GM21390 (cell line): ENCODE measurements around the gene FAAH.
"Not testable (repeated sequence)": the region's sequence is repeated elsewhere in the genome, so short reads cannot be mapped to it uniquely, and the experiment has no call there.

ENCODE experiments used
- ATAC-seq: cut with Tn5 transposase; IDR thresholded peaks from one replicate; pipeline ENCODE4 v1.9.1; 2021; ENCODE audit not compliant: unreplicated experiment

The FAAH gene

DNA sequence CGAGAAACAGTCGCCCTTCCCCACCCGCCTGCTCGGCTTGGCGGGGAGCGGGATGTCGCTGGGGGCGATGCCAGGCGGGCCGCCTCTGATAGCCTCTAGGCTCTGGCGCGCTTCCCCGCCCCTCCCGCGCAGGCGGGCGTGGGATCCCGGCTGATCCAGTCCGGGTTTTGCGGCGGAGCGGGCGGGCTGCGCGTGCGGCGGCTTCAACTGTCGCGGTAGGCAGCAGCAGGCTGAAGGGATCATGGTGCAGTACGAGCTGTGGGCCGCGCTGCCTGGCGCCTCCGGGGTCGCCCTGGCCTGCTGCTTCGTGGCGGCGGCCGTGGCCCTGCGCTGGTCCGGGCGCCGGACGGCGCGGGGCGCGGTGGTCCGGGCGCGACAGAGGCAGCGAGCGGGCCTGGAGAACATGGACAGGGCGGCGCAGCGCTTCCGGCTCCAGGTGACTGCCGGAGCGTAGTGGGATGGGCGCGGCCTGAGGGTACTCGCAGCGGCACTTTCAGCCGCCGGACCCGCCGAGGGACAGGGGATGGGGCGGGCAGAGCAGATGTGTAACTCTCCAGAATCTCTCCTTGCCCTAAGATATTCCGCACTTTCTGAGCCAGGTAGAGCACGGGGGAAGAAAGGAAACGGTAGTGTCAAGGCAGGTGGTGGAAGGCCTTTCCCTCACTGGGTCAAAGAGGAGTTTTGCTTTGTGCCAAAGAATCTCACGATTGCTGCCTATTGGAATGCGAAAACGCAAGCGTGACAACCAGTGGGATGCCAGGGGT lies at the start of gene FAAH:
FAAH (plus strand) TSS at position 210 of the 764 bp plus-strand sequence; CDS start at position 242, 32 bp downstream.
- no peak for ATAC-seq

DNA sequence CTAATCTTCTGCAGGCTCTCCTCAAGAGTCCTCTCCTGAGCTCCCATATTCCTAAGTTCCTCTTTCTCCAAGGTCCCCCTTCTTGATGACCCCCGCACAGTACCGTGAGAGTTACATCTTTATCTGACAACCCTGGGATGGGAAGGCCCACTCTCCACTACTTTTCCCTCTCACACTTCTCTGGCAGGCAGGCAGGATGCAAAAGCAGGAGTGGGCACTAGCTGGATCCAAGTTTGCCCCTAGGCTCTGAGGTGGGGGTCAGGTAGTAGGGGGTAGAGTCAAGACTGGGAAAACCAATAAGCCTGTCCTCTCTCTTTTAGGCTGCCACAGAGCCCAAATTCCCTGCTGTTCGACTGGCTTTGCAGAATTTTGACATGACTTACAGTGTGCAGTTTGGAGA lies 49.6 kb upstream of the FAAH start:
- no peak for ATAC-seq

DNA sequence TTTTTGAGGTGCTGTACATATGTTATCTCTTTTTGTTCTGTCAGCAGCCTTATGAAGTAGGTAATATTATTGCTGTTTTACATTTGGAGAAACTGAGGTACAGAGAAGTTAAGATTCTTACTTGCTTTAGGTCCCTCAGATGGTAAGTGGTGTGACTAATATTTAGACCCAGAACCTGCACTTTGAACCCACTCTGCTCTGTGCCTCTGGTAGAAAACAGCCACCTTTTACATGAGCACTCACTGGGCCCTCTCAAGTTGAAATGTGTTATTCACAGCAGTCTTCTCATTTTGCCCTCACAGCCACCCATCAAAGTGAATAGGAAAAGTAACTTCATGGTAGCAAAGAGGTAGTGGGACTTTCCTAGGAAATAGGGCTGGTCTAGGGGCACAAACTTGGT lies 48.8 kb upstream of the FAAH start:
- ATAC-seq = no peak

DNA sequence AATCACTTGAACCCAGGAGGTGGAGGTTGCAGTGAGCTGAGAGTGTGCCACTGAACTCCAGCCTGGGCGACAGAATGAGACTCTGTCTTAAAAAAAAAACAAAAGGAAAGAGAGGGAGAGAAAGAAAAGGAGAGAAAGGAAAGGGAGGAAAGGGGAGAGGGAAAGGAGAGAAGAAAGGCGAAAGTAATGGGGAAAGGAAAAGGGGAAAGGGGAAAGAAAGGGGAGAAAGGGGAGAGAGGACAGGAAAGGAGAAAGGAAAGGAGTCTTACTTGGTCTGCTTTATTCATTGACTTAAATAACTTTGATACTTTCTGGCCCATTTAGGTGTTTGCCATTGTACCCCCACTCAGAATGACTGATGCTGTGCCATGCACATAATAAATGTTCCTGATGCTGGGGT lies 41.8 kb upstream of the FAAH start:
- ATAC-seq = no peak

DNA sequence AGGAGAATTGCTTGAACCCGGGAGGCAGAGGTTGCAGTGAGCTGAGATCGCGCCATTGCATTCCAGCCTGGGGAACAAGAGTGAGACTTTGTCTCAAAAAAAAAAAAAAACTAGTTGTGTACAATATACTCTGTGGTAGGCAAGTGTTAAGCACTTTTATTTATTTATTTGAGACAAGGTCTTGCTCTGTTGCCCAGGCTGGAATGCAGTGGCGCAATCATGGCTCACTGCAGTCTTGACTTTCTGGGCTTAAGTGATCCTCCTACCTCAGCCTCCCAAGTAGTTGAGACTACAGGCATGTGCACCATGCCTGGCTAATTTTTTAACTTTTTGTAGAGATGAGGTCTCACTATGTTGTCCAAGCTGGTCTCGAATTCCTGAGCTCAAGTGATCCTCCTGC lies 38.2 kb upstream of the FAAH start:
- not testable (repeated sequence) for ATAC-seq

DNA sequence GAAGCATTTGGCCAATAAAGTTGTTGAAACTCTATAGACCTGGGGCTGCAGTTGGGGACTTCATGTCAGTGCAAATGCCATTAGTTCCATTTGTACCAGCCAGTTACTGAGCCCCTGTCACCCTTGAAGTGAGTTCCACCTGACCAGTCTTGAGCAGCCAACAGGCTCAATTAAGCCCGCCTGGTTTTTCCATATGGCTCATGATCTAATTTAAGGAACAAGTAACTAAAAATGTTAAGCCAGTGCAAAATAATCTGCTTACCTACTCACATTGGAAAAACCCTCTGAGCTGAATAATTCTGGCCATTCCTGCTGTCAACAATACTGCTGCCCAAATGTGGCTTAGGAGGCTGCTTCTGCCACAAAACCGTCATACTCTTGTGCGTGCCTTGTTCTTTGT lies 32.0 kb upstream of the FAAH start:
- ATAC-seq = no peak

DNA sequence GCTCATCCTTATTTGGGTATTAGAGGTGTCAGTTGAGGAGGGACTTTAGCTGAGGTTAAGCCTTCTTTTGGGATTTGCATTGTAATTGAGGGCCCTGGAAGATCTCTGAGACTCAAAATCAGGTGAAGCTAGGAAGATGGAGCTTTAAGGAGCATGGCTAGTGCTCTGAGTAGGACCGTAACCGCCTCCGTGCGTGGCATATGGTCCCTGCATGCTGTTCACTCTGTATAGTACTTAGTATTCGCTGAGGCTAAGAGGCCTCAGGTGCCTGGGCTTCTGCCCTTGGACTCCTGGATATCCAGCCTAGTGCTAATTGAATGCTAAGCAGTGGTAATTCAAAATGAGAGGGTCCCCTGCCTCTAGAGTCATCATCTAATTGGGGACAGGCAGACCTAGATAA lies 31.0 kb upstream of the FAAH start:
- no peak for ATAC-seq

DNA sequence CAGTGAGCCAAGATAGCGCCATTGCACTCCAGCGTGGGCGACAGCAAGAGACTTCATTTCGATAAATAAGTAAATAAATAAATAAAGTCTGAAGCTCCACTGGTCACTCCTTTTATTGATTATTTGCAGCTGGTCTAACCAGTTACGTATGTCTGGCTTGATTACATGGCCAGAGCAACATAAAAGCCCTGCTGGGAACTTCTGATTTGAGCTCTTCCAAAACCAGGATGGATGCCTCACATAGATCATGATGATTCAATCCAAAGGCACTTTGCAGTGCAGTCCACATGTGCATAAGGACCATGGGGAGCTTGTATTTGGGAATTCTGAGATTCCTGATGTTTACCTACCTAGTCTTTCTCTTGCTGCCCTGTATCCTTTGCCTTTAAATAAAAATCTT lies 29.5 kb upstream of the FAAH start:
- ATAC-seq = no peak

DNA sequence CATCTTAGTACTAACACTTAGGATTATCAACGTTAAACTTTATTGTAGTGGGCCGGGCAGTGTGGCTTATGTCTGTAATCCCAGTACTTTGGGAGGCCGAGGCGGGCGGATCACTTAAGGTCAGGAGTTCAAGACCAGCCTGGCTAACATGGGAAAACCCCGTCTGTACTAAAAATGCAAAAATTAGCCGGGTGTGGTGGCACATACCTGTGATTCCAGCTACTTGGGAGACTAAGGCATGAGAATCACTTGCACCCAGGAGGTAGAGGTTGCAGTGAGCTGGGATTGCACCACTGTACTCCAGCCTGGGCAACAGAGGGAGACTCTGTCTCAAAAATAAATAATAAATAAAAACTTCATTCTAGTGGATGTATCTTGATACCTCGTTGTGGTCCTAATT lies 28.3 kb upstream of the FAAH start:
- not testable (repeated sequence) for ATAC-seq

DNA sequence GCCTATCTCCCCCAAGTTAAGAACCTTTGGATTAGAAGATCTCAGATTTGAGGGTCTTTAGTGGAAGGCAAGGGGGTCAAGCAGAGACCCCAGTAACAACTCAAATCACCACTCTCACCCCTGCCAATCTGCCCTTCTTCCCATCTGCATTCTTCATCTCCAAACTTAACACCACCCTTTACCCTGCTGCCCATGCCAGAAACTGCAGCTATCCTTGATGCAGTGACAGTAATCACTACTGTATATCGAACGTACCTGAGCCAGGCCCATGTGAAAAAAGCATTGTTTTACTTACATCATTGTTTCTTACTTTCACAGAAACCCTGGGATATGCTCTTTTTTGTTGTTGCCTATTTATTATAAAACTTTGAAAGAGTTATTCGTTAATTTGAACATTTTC lies 27.0 kb upstream of the FAAH start:
- no peak for ATAC-seq

DNA sequence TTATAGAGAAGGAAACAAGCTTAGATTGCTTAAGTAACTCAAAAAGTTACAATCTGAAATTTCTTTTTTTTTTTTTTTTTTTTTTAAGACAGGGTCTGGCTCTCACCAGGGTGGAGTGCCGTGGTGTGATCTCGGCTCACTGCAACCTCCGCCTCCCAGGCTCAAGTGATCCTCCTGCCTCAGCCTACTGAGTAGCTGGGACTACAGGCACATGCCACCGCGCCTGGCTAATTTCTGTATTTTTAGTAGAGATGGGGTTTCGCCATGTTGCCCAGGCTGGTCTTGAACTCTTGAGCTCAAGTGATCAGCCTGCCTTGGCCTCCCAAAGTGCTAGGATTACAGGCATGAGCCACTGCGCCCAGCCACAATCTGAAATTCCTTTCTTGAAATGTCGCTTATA lies 26.4 kb upstream of the FAAH start:
- not testable (repeated sequence) for ATAC-seq

DNA sequence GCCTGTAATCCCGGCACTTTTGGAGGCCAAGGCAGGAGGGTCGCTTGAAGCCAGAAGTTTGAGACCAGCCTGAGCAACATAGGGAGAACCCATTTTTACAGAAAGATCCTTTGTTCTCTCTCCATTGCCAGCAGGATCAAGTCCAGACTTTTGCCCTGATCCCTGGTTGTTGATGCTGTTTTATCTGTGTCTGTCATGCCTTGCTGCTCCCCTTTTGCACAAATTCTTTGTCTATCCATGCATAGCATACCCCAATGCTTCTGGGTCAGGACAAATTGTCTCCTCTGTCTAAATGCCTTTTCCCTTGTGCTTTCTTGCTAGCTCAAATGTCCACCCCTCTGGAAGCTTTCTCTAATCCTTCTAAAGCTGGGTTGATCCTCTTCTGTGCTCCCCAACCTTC lies 25.3 kb upstream of the FAAH start:
- no peak for ATAC-seq

DNA sequence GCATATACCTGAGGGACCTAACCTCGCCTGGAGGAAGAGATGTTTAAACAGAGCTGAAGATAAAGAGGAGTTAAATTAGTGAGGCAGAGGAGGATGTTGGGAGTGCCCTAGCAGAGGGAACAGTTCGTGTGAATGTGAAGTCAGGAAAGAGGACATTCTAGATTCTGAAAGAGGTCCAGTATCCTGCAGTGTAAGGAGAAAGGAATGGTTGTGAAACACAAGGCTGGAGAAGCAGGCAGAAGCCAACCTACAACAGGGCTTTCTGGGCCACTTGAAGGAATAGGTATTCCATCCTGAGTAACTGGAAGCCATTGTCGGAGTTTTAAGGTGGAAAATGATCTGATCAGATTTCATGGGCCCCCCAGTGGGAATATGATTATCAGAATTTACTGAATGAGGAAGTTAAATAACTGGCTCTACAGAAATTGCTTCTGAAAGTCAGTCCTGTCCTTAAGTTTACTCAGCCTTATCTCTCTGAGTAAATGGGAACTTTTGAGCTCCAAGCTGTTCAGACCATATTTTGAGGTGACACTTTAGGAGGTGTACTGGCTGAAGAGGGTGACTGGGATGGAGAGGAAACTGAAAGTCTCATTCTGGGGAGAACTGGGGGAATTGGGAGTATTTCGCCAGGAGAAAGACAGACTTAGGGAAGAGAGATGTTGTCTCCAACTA lies 24.4 kb upstream of the FAAH start:
- peak; percentile 20 for ATAC-seq

DNA sequence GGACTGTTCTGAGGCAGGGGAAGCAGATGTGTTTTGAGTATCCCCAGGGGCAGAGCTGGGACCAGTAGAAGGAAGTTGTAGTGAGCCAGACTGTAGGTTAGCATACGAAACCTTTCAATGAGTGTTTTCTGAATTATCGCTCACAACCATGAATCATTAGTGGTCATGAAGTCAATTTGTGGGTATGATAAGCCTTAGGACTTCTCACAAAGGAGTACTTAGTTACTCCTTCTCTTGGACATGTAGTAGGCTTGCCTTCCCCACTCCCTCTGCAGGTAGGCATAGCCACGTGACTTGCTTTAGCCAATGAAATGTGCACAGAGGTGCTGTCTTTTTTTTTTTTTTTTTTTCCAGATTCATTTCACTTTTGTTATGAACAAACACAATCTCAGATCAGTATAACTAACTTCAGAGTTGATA lies 23.9 kb upstream of the FAAH start:
- peak; percentile 47 for ATAC-seq

DNA sequence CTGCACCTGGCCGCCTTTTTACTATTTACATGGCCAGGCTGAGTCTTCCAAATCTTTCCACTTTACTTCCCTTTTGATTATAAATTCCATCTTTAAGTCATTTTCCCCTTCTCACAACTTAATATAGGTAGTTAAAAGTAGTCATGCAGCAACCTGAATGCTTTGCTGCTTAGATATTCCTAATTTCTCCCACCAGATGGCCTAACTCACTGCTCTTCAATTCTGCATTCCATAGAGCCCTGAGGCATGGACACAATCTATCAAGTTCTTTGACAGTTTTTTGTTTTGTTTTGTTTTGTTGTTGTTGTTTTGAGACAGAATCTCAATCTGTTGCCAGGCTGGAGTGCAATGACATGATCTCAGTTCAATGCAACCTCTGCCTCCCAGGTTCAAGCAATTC lies 21.7 kb upstream of the FAAH start:
- no peak for ATAC-seq

DNA sequence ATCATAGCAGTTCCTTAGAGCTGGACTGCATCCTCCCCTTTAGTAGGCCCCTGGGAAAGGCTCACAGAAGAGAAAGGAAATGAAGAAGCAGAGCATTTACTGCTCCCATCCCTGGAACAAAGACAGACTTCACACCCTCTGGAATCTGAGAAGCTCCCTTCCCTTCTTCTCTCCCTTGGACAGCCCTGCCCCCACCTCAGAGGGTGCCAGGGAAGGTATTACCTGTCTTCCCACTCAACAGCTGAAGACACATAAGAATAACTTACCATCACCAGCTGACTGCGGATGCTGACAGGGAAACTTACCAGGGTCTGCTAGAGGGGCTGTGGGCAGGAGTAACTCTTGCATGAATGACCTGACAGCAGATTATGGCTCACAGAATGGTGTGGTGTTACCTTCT lies 14.1 kb upstream of the FAAH start:
- no peak for ATAC-seq

DNA sequence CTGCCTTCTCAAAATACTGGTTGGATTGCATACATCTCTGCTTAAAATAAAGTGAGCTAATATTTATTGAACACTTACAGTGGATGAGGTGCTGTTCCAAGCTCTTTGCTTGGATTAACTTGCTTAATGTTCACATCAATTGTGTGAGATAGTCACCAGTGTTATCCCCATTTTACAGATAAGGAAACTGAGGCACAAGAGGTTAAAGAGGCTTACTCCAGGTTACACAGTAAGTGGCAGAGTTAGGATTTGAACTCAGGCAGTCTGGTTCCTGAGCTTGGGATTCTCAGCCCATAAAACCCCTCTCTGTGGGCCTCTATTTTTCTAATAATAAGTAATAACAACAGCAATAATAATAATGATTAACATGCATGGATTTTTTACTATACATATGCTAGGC lies 13.6 kb upstream of the FAAH start:
- ATAC-seq = no peak

DNA sequence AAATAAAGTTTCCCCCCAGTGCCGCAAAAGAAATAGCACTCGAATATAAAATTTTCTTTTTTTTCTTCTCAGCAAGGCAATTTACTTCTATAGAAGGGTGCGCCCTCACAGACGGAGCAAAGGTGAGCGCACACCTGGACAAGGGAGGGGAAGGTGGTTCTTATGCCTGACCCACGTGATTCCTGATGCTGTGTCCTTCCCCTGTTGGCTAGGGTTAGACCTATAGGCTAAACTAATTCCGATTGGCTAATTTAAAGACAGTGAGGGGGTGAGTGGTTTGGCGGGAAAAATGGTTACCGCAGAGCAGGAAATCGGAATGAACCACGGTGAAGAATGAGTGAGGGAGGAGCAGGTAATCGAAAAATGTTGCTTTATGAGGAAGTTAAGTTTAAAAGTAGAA lies 607 bp upstream of the FAAH start:
- ATAC-seq = no peak

DNA sequence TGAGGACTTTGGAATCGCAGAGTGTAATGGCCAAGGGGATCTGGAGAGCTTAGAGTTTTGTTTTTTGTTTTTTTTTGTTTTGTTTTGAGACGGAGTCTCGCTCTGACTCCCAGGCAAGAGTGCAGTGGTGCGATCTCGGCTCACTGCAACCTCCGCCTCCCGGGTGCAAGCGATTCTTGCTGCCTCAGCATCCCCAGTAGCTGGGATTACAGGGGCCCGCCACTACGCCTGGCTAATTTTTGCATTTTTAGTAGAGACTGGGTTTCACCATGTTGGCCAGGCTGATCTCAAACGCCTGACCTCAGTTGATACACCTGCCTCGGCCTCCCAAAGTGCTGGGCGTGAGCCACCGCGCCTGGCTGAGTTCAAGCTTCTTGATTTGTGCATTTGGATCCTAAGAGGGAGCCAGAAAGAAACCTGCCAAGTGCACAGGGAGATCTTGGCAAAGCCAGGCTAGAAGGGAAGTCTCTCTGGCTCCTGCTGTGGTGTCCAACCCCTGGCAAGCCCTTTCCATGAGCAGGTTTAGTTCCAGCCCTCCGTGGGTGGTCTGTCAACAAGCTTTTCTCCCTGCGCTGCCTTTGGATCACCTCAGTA lies 852 bp downstream of the FAAH start:
- no peak for ATAC-seq

DNA sequence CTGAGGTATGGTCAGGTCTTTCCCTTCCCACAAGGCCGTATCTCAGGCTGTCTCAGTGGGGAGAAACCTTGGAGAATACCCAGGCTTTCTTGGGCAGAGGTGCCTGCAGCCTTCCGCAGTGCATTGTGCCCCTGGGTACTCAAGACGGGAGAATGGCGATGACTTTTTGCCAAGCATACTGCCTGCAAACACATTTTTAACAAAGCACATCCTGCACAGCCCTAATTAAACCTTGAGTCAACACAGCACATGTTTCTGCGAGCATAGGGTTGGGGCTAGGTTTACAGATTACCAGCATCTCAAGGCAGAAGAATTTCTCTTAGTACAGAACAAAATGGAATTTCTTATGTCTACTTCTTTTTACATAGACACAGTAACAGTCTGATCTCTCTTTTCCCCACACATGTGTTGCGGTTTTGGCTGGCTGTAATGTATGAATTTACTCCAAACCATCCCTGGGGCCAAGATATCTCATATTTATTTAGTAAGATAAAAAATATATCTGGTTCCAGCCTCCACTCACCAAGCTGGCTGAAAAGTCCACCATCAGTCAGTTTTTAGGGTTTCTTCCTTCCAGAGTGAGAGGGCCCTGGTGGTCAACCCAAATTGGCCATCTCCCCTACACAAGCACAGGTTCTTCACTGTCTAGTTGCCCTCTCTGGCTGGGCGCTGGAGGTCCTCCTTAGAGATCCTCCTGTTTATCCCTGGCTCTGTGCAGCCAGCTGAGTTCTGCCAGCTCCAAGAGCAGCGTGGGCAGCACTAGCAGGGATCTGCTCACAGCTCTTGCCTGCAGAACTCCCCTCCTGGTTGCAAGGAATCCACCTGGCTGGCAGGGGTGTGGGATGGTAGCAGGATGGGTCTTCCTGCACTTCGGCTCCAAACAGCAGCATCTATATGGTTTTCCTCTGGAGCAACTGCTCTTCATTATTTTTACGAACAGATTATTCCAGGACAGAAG lies 2.6 kb downstream of the FAAH start:
- no peak for ATAC-seq

DNA sequence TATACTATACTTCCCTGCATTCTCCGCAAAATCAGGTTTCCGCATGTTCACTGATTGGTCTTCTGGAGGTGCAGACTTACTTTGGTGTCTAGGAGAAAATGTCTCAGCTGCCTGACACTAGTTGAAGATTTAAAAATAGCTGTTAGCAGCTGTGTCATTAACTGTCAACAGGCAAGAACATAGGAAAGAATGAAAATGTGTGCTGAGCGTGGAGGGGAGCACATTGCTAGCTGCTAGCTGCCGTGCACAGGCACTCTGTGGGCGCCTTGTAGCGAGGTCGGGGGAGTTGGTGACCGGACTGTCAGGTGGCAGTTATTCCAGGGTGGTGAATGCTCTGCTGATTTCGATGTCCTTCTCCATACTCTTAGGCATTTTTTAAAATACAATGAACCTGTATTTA lies 5.2 kb downstream of the FAAH start:
- ATAC-seq = no peak
